ENCODE measurements around the gene FTL. TPM values are rescaled to one million over a fixed set of nuclear protein-coding genes. Genes with fewer than 3 reads are reported as not detected.
A peak's percentile ranks its signal among the peaks of the same experiment; 100 is the strongest.

Gene FTL
- total and polyA plus RNA-seq, 4 donors = 3,184 to 17,889 (median 5,311) TPM

- no peak for DNase-seq
- no peaks in the 10 kb centered on the region for H3K36me3 ChIP-seq (ENCODE audit: control insufficient read depth in 1 of 2, insufficient read depth in 2 of 2, low read length in 1 of 2)
- no peak for ATAC-seq (ENCODE audit: low FRiP score)
- 58 to 61% methylated on average over 9 of the region's 9 CpGs for WGBS, 2 donors
- no peak overlapping the region for H3K4me3 ChIP-seq (ENCODE audit: low read length in 2 of 2)
- intact Hi-C loops (cut with DNase I) = no loop called here
- H3K27ac ChIP-seq (ENCODE audit: low read depth in 1 of 2, low read length in 2 of 2) = no peak overlapping the region
- H3K27me3 ChIP-seq (ENCODE audit: control insufficient read depth in 1 of 2, insufficient read depth in 2 of 2, low read length in 1 of 2) = no peaks in the 10 kb centered on the region
- H3K9me3 ChIP-seq (ENCODE audit: control insufficient read depth, low read length) = no peaks in the 10 kb centered on the region
- H3K4me1 ChIP-seq (ENCODE audit: control insufficient read depth in 1 of 2, insufficient read depth in 2 of 2, low read length in 2 of 2) = no peaks in the 10 kb centered on the region
These were observed 14.1 kb upstream of the FTL start for GRCh38 chr19:48950830-48951519.

- Histone ChIP-seq H3K27ac (ENCODE audit: low read depth in 1 of 2, low read length in 2 of 2) (no peak overlapping the region), H3K27me3 (ENCODE audit: control insufficient read depth in 1 of 2, insufficient read depth in 2 of 2, low read length in 1 of 2) (no peaks in the 10 kb centered on the region), H3K9me3 (ENCODE audit: control insufficient read depth, low read length) (no peaks in the 10 kb centered on the region), H3K4me3 (ENCODE audit: low read length in 2 of 2) (no peak overlapping the region), H3K4me1 (ENCODE audit: control insufficient read depth in 1 of 2, insufficient read depth in 2 of 2, low read length in 2 of 2) (peaks cover 0 to 1% of the 10 kb centered on the region in 2 donors), H3K36me3 (ENCODE audit: control insufficient read depth in 1 of 2, insufficient read depth in 2 of 2, low read length in 1 of 2) (no peaks in the 10 kb centered on the region)
- intact Hi-C loops (cut with DNase I) = no loop called here
- WGBS, 2 donors = 77 to 85% methylated on average over 4 of the region's 4 CpGs
- no peak for DNase-seq
- ATAC-seq (ENCODE audit: low FRiP score) = no peak
These were observed 12.0 kb upstream of the FTL start for GRCh38 chr19:48953141-48953540.

GRCh38 chr19:48953990-48954594 is 11.0 kb upstream of the FTL start:
- Histone ChIP-seq H3K36me3 (ENCODE audit: control insufficient read depth in 1 of 2, insufficient read depth in 2 of 2, low read length in 1 of 2) (no peaks in the 10 kb centered on the region), H3K4me1 (ENCODE audit: control insufficient read depth in 1 of 2, insufficient read depth in 2 of 2, low read length in 2 of 2) (peaks cover 0 to 1% of the 10 kb centered on the region in 2 donors), H3K27ac (ENCODE audit: low read depth in 1 of 2, low read length in 2 of 2) (peak overlapping the region; percentile 82 to 91), H3K4me3 (ENCODE audit: low read length in 2 of 2) (no peak overlapping the region), H3K9me3 (ENCODE audit: control insufficient read depth, low read length) (no peaks in the 10 kb centered on the region), H3K27me3 (ENCODE audit: control insufficient read depth in 1 of 2, insufficient read depth in 2 of 2, low read length in 1 of 2) (no peaks in the 10 kb centered on the region)
- 34 to 35% methylated on average over 11 of the region's 11 CpGs for WGBS, 2 donors
- peak; percentile 32 for ATAC-seq (ENCODE audit: low FRiP score)
- DNase-seq = no peak
- intact Hi-C loops (cut with DNase I) = loop anchor here in 1 of 2 donors (2.0 kb wide), 1 partner anchor 53 kb away; the partner anchor contains the start of gene NUCB1

- Histone ChIP-seq H3K9me3 (ENCODE audit: control insufficient read depth, low read length) (no peaks in the 10 kb centered on the region), H3K36me3 (ENCODE audit: control insufficient read depth in 1 of 2, insufficient read depth in 2 of 2, low read length in 1 of 2) (no peaks in the 10 kb centered on the region), H3K27ac (ENCODE audit: low read depth in 1 of 2, low read length in 2 of 2) (peak within 1 kb of the TSS; percentile 82 to 91), H3K27me3 (ENCODE audit: control insufficient read depth in 1 of 2, insufficient read depth in 2 of 2, low read length in 1 of 2) (no peaks in the 10 kb centered on the region), H3K4me3 (ENCODE audit: low read length in 2 of 2) (peak within 1 kb of the TSS; percentile 73 to 77), H3K4me1 (ENCODE audit: control insufficient read depth in 1 of 2, insufficient read depth in 2 of 2, low read length in 2 of 2) (peaks cover 0 to 1% of the 10 kb centered on the region in 2 donors)
- peak; percentile 96 for ATAC-seq (ENCODE audit: low FRiP score)
- intact Hi-C loops (cut with DNase I) = loop anchor here in 1 of 2 donors (2.0 kb wide), 1 partner anchor 54 kb away; the partner anchor contains the start of gene NUCB1
- peak; percentile 97 to 99 for DNase-seq
- 1% methylated on average over 55 to 71 of the region's 71 CpGs for WGBS, 2 donors
These were observed 10.4 kb upstream of the FTL start, which contains the start of gene BAX for GRCh38 chr19:48954595-48955307. TSS of gene BAX (plus strand) at chr19:48954875. CDS start at chr19:48954929, 54 bp downstream.

GRCh38 chr19:48955308-48955958 is 9.7 kb upstream of the FTL start:
- WGBS, 2 donors = 51 to 58% methylated on average over 16 of the region's 16 CpGs

GRCh38 chr19:48958006-48958405 is 7.1 kb upstream of the FTL start:
- WGBS, 2 donors = 96 to 97% methylated on average over 8 of the region's 8 CpGs
- Histone ChIP-seq H3K27me3 (ENCODE audit: control insufficient read depth in 1 of 2, insufficient read depth in 2 of 2, low read length in 1 of 2) (no peaks in the 10 kb centered on the region), H3K4me3 (ENCODE audit: low read length in 2 of 2) (no peak overlapping the region), H3K27ac (ENCODE audit: low read depth in 1 of 2, low read length in 2 of 2) (no peak overlapping the region), H3K4me1 (ENCODE audit: control insufficient read depth in 1 of 2, insufficient read depth in 2 of 2, low read length in 2 of 2) (peaks cover 0 to 1% of the 10 kb centered on the region in 2 donors), H3K36me3 (ENCODE audit: control insufficient read depth in 1 of 2, insufficient read depth in 2 of 2, low read length in 1 of 2) (no peaks in the 10 kb centered on the region), H3K9me3 (ENCODE audit: control insufficient read depth, low read length) (no peaks in the 10 kb centered on the region)
- ATAC-seq (ENCODE audit: low FRiP score) (no peak), DNase-seq (no peak)
- intact Hi-C loops (cut with DNase I) = no loop called here

More at GRCh38 chr19:48955308-48955958, 9.7 kb upstream of the FTL start:
- DNase-seq (no peak), ATAC-seq (ENCODE audit: low FRiP score) (no peak)
- H3K27me3 ChIP-seq (ENCODE audit: control insufficient read depth in 1 of 2, insufficient read depth in 2 of 2, low read length in 1 of 2) = no peaks in the 10 kb centered on the region
- intact Hi-C loops (cut with DNase I) = loop anchor here in 1 of 2 donors (2.0 kb wide), 1 partner anchor 55 kb away; the partner anchor contains the start of gene NUCB1
- no peaks in the 10 kb centered on the region for H3K36me3 ChIP-seq (ENCODE audit: control insufficient read depth in 1 of 2, insufficient read depth in 2 of 2, low read length in 1 of 2)
- peak overlapping the region in 1 of 2 donors; percentile 50 for H3K27ac ChIP-seq (ENCODE audit: low read depth in 1 of 2, low read length in 2 of 2)
- peak overlapping the region; percentile 73 to 77 for H3K4me3 ChIP-seq (ENCODE audit: low read length in 2 of 2)
- H3K4me1 ChIP-seq (ENCODE audit: control insufficient read depth in 1 of 2, insufficient read depth in 2 of 2, low read length in 2 of 2) = peaks cover 0 to 1% of the 10 kb centered on the region in 2 donors
- H3K9me3 ChIP-seq (ENCODE audit: control insufficient read depth, low read length) = no peaks in the 10 kb centered on the region

GRCh38 chr19:48959341-48960239 is 5.5 kb upstream of the FTL start:
- Histone ChIP-seq H3K4me3 (ENCODE audit: low read length in 2 of 2) (no peak overlapping the region), H3K9me3 (ENCODE audit: control insufficient read depth, low read length) (no peaks in the 10 kb centered on the region), H3K4me1 (ENCODE audit: control insufficient read depth in 1 of 2, insufficient read depth in 2 of 2, low read length in 2 of 2) (peaks cover 0 to 1% of the 10 kb centered on the region in 2 donors), H3K36me3 (ENCODE audit: control insufficient read depth in 1 of 2, insufficient read depth in 2 of 2, low read length in 1 of 2) (no peaks in the 10 kb centered on the region), H3K27ac (ENCODE audit: low read depth in 1 of 2, low read length in 2 of 2) (no peak overlapping the region), H3K27me3 (ENCODE audit: control insufficient read depth in 1 of 2, insufficient read depth in 2 of 2, low read length in 1 of 2) (no peaks in the 10 kb centered on the region)
- intact Hi-C loops (cut with DNase I) = loop anchor here (5.0 to 10.0 kb wide), 2 partner anchors 32 to 85 kb away; partner anchors contain the start of gene PPP1R15A (in 1 of the 2)
- 84 to 88% methylated on average over 15 to 16 of the region's 16 CpGs for WGBS, 2 donors
- no peak for ATAC-seq (ENCODE audit: low FRiP score)
- peak in 1 of 2 donors; percentile 70 for DNase-seq

Measured in aorta (tissue), 5 donors.